H1 (cell line): ENCODE results near the gene RASSF3. TPM values are rescaled to one million over a fixed set of nuclear protein-coding genes. Genes with fewer than 3 reads are reported as not detected.

Experiments used
- ATF2 ChIP-seq: IDR thresholded peaks from 2 replicates; pipeline ENCODE4 v1.6.1; 2012; ENCODE audit warnings: low read length, inconsistent platforms
- ATF3 ChIP-seq: IDR thresholded peaks from 2 replicates; pipeline ENCODE4 v1.6.1; 2011; ENCODE audit warnings: low read depth, mild to moderate bottlenecking, low read length; ENCODE audit not compliant: insufficient read depth
- BCL11A ChIP-seq, 2 experiments: IDR thresholded peaks; one replicate each; pipeline ENCODE4 v1.6.1; 2011; ENCODE audit warnings: low read depth in 2 of 2, low read length in 2 of 2, mild to moderate bottlenecking in 2 of 2
- CBX8 ChIP-seq: fragments of 300-800, 300-1000 bp; sonication (generic); IDR thresholded peaks from 2 replicates; pipeline ENCODE4 v1.7.1; 2016; ENCODE audit warnings: low read depth, low read length, borderline replicate concordance
- CHD2 ChIP-seq: IDR thresholded peaks from 2 replicates; pipeline ENCODE4 v1.6.1; 2012; ENCODE audit warnings: low read length, improper control_type of control experiment
- EZH2 ChIP-seq: fragments of 200-600 bp; sonication (generic); IDR thresholded peaks from 2 replicates; pipeline ENCODE4 v1.7.1; 2012; ENCODE audit warnings: low read depth, mild to moderate bottlenecking, moderate library complexity, low read length, inconsistent platforms; ENCODE audit not compliant: severe bottlenecking
- FOSL1 ChIP-seq: IDR thresholded peaks from 2 replicates; pipeline ENCODE4 v1.6.1; 2011; ENCODE audit warnings: mild to moderate bottlenecking, low read depth, low read length, moderate library complexity; ENCODE audit not compliant: insufficient read depth
- GTF2F1 ChIP-seq: IDR thresholded peaks from 2 replicates; pipeline ENCODE4 v1.6.1; 2012; ENCODE audit warnings: low read depth, low read length, improper control_type of control experiment, borderline replicate concordance
- JUN ChIP-seq: IDR thresholded peaks from 2 replicates; pipeline ENCODE4 v1.6.1; 2011; ENCODE audit warnings: low read depth, mild to moderate bottlenecking, improper control_type of control experiment, low read length
- JUND ChIP-seq: IDR thresholded peaks from 2 replicates; pipeline ENCODE4 v1.6.1; 2011; ENCODE audit warnings: mild to moderate bottlenecking, improper control_type of control experiment, low read length
- KDM1A ChIP-seq: fragments of 200-600, 300-600 bp; sonication (generic); IDR thresholded peaks from 2 replicates; pipeline ENCODE4 v1.7.1; 2016; ENCODE audit warnings: mild to moderate bottlenecking, low read length, borderline replicate concordance
- POLR2AphosphoS5 ChIP-seq: IDR thresholded peaks from 2 replicates; pipeline ENCODE4 v1.6.1; 2011; ENCODE audit warnings: low read depth, low read length
- POU5F1 ChIP-seq: IDR thresholded peaks from 2 replicates; pipeline ENCODE4 v1.6.1; 2011; ENCODE audit warnings: low read depth, mild to moderate bottlenecking, low read length, moderate library complexity
- RBBP5 ChIP-seq: IDR thresholded peaks from 2 replicates; pipeline ENCODE4 v1.7.1; 2012; ENCODE audit warnings: low read depth, mild to moderate bottlenecking, inconsistent platforms, low read length, moderate library complexity, borderline replicate concordance
- RXRA ChIP-seq: IDR thresholded peaks from 2 replicates; pipeline ENCODE4 v1.6.1; 2011; ENCODE audit warnings: low read depth, mild to moderate bottlenecking, low read length, moderate library complexity; ENCODE audit not compliant: insufficient read depth
- SAP30 ChIP-seq: fragments of 300-600 bp; sonication (generic); IDR thresholded peaks from 2 replicates; pipeline ENCODE4 v1.7.1; 2012; ENCODE audit warnings: low read length, moderate library complexity, mild to moderate bottlenecking, inconsistent platforms; ENCODE audit not compliant: insufficient read depth, insufficient replicate concordance
- SIRT6 ChIP-seq: IDR thresholded peaks from one replicate; pipeline ENCODE4 v1.7.1; 2012; ENCODE audit warnings: low read length, inconsistent platforms
- SP1 ChIP-seq: IDR thresholded peaks from 2 replicates; pipeline ENCODE4 v1.6.1; 2011; ENCODE audit warnings: low read depth, low read length
- SRF ChIP-seq: IDR thresholded peaks from 2 replicates; pipeline ENCODE4 v1.6.1; 2011; ENCODE audit warnings: mild to moderate bottlenecking, low read depth, low read length, moderate library complexity
- SUZ12 ChIP-seq: fragments of 200-600 bp; sonication (generic); IDR thresholded peaks from 2 replicates; pipeline ENCODE4 v1.6.1; 2012; ENCODE audit warnings: mild to moderate bottlenecking, inconsistent platforms, low read length, moderate library complexity, mixed read lengths
- TBP ChIP-seq: IDR thresholded peaks from 2 replicates; pipeline ENCODE4 v1.6.1; 2011; ENCODE audit warnings: low read depth, low read length, improper control_type of control experiment
- TEAD4 ChIP-seq: IDR thresholded peaks from 2 replicates; pipeline ENCODE4 v1.6.1; 2012; ENCODE audit warnings: low read depth, low read length, inconsistent platforms, mixed read lengths
- USF2 ChIP-seq: IDR thresholded peaks from 2 replicates; pipeline ENCODE4 v1.6.1; 2011; ENCODE audit warnings: low read length, improper control_type of control experiment
- polyA plus RNA-seq, 7 experiments: library from polyadenylated mRNA; depleted of rRNA in 3 of 7; stranded (reverse) in 5 of 7; unstranded in 2 of 7; fragments of >200 nt in 5 of 7; fragments of 200-250 nt in 2 of 7; gene quantifications; 1 replicate in 5 of 7; 2 replicates in 1 of 7; 4 replicates in 1 of 7; pipeline versions ENCODE4 v1.2.1 to v1.2.3, GENCODE V29; 2011 to 2013; ENCODE audit warnings: missing spikeins in 2 of 7, mixed read lengths in 2 of 7
- total RNA-seq: library from RNA; stranded (reverse); fragmentation: NEBNext Ultra II Directional; extraction: Animal tissue kit (Norgen Biotek cat#: 25700); gene quantifications from 2 replicates; pipeline ENCODE4 v1.2.1, GENCODE V29; 2021

Gene RASSF3
- total and polyA plus RNA-seq, 2 of the 8 experiments (the other 6 are each of a cell fraction or from before 2014, with no cell fraction given) = 19.1 to 64.3 TPM

GRCh38 chr12:64691227-64691794 is 81.0 kb downstream of the RASSF3 start (continued):
- TF ChIP-seq FOSL1 (no peak), SIRT6 (no peak), KDM1A (peak; percentile 86; the same call in 1 of the 2 replicates), POLR2AphosphoS5 (no peak), SP1 (peak; percentile 64), SUZ12 (no peak), SAP30 (no peak), RXRA (no peak), RBBP5 (no peak; the same call in none of the 2 replicates), BCL11A (IDR thresholded peaks at IDR 0.05; ENCODE audit: low read depth in 2 of 2, low read length in 2 of 2) (no peak), CHD2 (peak; percentile 83), TEAD4 (no peak), EZH2 (no peak), ATF2 (no peak), CBX8 (no peak), SRF (no peak), JUN (no peak), POU5F1 (no peak), JUND (no peak), GTF2F1 (no peak), ATF3 (no peak), TBP (no peak), USF2 (no peak)
